Stimulated activated CD8-positive, alpha-beta memory T cell treated with anti-CD3 and anti-CD28 coated beads, Interleukin-12 subunit alpha, Interleukin-12 subunit beta, amount 100 ng/mL, for 24 hours (primary cell): ENCODE measurements around the gene KLF12.

Experiments
- DNase-seq: peaks from one replicate; pipeline ENCODE4 v3.0.0-alpha.2; 2020; ENCODE audit errors: extremely low read depth

KLF12 gene

DNA sequence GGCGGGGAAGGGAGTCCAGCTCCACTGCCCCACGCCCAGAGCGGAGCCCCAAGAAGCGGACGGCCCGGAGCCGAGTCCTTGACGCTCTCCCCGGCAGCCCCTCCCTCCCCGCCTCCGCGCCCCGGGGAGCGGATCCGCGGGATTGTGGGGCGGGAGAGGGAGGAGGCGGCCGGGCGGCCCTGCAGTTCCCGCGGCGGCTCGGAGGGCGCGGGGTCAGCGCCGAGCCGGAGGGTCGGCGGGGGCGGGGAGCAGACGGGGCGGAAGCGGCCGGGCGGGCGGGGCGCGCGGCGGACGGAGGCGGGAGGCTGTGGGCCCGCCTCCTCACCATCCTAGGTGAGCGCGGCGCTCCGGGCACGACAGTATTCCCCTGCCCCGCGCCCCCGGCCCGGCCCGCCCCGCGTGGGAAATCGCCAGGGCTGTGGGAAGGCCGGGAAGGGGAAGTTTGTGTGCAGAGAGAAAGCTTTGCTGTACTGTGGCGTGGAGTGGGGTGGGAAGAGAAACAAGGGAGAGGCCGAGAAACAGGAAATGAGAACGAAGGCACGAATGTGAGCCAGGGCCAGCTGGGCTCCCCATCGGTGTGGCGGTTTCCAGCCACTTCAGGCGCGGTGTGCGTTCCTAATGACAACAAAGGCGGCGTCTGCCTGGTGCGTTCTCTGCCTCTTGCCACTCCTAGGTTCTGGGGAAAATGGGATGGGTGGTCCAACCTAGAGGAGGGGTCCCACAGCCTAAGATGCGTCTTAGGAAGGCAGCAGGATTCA is 1.3 kb upstream of the KLF12 start:
- DNase-seq = no peak

- DNase-seq = no peak
These were observed 647 bp upstream of the KLF12 start for GRCh38 chr13:74134777-74135325.

GRCh38 chr13:74133657-74134201 is 475 bp downstream of the KLF12 start:
- peak; percentile 70 for DNase-seq

- DNase-seq = no peak
These were observed 1.2 kb downstream of the KLF12 start for GRCh38 chr13:74132776-74133656.

GRCh38 chr13:74132152-74132775 is 1.9 kb downstream of the KLF12 start:
- no peak for DNase-seq

DNA sequence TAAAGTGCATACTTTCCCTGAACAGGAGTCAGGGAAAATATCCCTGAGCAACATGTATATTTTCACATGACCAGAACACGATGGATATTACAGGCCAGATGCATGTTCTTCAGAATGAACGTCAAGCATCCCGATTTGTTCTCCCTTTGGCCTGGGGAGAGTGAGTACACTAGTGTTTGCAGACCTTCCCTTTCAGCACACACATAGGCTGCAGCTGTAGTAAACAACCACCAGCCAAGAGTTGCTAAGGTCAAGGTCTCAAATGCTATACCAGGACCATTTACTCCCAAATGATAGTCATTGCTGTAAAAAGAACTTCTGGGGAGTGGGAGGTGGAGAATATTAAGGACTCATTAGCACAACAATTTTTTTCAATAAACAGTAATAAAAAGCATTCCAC is 3.0 kb downstream of the KLF12 start:
- DNase-seq = no peak

DNA sequence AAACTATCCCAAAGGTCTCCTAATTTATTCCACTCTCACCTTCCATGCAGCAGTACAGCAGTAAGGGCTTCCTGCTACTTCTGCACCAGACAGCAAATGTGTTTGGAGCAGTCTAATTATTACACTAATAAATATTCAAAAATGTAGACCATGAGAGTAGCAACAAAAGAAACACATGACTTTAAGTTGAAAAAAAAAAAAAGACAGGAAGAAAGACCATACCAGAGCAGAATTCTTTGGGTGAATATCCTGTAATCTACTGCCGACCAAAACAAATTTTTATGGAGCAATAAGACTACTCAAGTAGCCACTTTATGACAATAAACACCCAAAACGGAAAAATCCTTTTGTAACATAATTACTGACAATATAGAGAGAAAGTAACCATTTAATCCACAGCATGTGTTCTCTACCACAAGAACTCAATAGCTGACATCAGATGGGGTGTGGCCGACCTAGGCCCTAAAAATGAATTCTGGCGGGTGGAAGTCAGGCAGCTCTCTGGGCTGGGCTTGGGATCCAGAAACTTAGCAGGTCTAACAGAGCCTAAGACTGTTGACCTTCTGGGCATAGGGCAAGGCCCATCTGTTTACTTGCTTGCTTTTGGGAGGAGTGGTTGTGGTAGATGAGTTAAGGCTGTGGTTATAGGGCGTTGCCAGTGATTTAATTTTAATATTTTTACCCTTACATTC is 4.6 kb downstream of the KLF12 start:
- DNase-seq = no peak

GRCh38 chr13:74128156-74128767 is 5.9 kb downstream of the KLF12 start:
- DNase-seq = no peak

- no peak for DNase-seq
These were observed 15.9 kb downstream of the KLF12 start for GRCh38 chr13:74118328-74118727.

DNA sequence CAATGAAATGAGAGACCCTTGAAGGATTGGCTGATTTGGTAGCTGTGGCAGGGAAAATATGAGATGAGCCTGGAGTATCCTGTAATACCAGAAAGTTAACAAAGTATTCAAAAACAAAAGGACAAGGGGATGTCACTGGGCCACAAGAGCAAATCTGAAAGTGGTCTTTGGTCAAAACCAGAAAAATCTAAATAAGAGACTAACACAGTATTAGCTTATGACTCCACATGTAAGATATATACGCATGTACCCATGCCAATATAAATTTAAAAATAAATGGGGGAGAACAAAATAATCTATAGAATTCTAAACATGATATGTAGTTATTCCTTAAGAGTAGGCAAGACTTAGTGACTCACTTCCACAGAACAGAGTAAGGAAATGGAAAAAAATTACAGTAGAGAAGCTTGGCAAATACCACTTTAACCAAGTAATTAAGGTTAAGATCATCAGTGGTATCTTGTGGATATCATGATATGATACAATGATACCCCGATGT is 16.9 kb downstream of the KLF12 start:
- DNase-seq = no peak

DNA sequence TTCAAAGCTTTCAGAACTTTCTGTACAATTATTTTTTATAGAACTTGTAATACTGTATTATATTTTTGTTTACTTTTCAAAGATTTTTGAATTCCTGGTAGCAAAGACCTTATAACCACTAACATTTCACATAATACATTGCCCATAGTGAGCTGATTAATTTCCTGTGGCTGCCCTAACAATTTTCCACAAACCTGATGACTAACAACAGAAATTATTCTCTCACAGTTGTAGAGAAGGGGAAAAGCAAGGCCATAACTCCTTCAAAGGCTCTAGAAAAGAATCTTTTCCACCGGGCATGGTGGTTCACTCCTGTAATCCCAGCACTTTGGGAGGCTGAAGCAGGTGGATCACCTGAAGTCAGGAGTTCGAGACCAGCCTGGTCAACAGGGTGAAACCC is 19.1 kb downstream of the KLF12 start:
- DNase-seq = no peak

DNA sequence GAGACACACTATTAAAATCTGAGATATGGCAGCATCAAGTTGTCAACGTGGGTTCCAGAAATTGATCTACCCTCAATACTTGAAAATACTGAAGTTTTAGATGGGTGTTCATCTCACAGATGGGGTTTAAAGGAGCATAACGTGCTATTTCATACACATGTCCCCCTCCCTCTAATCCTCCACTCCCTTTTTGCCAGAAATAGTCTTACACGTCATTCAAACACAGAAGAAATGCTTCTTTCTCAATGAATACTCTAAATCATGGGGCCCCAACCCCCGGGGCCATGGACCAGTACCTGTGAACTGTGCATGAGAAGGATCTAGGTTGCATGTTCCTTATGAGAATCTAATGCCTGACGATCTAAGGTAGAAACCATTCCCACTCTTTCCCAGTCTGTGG is 19.6 kb downstream of the KLF12 start:
- DNase-seq = no peak

- DNase-seq = no peak
These were observed 20.0 kb downstream of the KLF12 start for GRCh38 chr13:74114202-74114601.

- no peak for DNase-seq
These were observed 22.0 kb downstream of the KLF12 start for GRCh38 chr13:74111901-74112824.

DNA sequence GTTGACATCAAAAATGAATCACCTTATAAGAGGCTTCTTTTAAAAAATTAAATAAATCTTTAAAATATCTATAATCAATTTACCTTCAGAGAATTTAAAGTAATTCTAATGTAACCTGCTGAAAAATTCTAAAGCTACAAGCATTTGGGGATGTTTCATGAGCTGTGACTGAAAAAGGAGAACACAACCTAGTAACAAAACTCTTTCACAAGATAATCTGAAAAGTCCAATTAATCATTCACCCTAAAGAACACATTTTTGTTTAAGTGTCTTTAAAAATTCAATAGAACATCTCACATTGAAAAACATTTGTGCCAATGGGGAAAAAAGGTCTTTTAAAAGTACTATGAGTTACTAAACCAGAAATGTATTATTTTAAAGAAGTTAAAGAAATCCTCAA is 22.8 kb downstream of the KLF12 start:
- DNase-seq = no peak

- DNase-seq = no peak
These were observed 24.2 kb downstream of the KLF12 start for GRCh38 chr13:74110053-74110452.

DNA sequence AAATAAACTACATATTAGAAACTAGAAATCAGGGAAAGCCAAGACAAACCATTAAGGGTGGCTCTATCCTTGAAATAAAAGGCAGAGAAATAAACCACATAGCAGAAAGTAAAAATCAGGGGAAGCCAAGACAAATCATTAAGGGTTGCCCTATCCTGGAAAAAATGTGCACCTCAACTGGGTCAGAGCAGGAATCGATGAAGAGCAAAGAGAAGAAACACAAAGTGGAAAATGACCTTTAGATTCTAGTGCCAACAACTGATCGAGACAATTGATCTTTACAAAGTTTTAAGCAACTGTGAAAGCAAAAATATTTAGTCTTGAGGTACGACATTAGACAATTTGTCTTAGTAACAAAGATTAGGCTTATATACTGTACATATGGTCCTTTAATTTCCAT is 26.6 kb downstream of the KLF12 start:
- no peak for DNase-seq

GRCh38 chr13:74105871-74106270 is 28.3 kb downstream of the KLF12 start:
- no peak for DNase-seq

DNA sequence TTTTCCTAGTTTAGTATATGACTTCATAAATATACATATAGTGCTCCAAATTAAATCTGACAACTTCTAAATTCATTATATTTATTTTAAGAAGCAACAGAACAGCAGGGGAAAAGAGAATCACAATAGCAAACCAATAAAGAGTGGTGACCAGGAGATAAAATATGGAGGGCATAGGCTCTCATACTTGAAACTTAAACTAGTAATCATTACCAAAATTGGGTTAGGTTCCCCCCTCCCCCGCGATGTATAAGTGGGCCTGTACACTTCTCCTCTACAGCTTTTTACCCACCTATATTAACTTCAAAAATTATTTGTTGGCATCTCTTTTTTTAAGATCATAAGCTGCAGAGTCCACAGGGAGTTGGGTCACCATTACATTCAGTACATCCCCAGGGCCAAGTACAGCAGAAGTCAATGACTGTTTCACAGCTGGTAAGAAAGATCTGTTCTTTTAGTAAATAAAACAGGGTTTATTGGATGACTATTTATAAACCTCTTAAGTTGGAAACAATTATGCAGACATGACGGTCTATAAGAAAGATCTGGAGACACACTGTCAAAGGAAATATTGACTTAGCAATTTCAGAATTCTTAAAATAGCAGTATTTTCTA is 29.4 kb downstream of the KLF12 start:
- no peak for DNase-seq
